ENCODE results near the gene SH3PXD2B. TPM values are rescaled to one million over a fixed set of nuclear protein-coding genes. Genes with fewer than 3 reads are reported as not detected.
"Not testable (repeated sequence)": the region's sequence is repeated elsewhere in the genome, so short reads cannot be mapped to it uniquely, and the experiment has no call there.

The SH3PXD2B gene
- total RNA-seq, 1 donor from 2014 or later: 30.9 TPM

- H3K9me3 ChIP-seq: no peaks in the 10 kb centered on the region
- intact Hi-C loops (cut with DNase I): loop anchor here (2.0 kb wide), 1 partner anchor 219 kb away; no protein-coding TSS in a partner anchor
- H3K36me3 ChIP-seq: no peaks in the 10 kb centered on the region
- H3K27ac ChIP-seq: peak overlapping the region; percentile 54
- DNase-seq (ENCODE audit: extremely low spot score in 2 of 2): no peak
- TF ChIP-seq POLR2A (IDR thresholded peaks at IDR 0.05) (no peak), CTCF (IDR thresholded peaks at IDR 0.05) (no peak), POLR2AphosphoS5 (IDR thresholded peaks at IDR 0.05; ENCODE audit: insufficient read depth in 1 of 2, low read depth in 1 of 2) (no peak)
- H3K4me1 ChIP-seq: peaks cover 9% of the 10 kb centered on the region
- H3K4me3 ChIP-seq: no peak overlapping the region
- no peaks in the 10 kb centered on the region for H3K27me3 ChIP-seq
These were observed 25.4 kb upstream of the SH3PXD2B start for GRCh38 chr5:172479784-172480115.

GRCh38 chr5:172479034-172479783, 24.9 kb upstream of the SH3PXD2B start:
- intact Hi-C loops (cut with DNase I): loop anchor here (2.0 kb wide), 1 partner anchor 220 kb away; no protein-coding TSS in a partner anchor
- TF ChIP-seq CTCF (IDR thresholded peaks at IDR 0.05) (peak; percentile 88 to 98 (median 97)), POLR2AphosphoS5 (IDR thresholded peaks at IDR 0.05; ENCODE audit: insufficient read depth in 1 of 2, low read depth in 1 of 2) (peak; percentile 22 to 74), POLR2A (IDR thresholded peaks at IDR 0.05) (no peak)
- H3K4me1 ChIP-seq: peaks cover 9% of the 10 kb centered on the region
- H3K36me3 ChIP-seq: no peaks in the 10 kb centered on the region
- no peaks in the 10 kb centered on the region for H3K9me3 ChIP-seq
- no peak overlapping the region for H3K4me3 ChIP-seq
- H3K27me3 ChIP-seq: no peaks in the 10 kb centered on the region
- no peak for DNase-seq (ENCODE audit: extremely low spot score in 2 of 2)
- peak overlapping the region; percentile 54 for H3K27ac ChIP-seq

GRCh38 chr5:172478695-172479033, 24.3 kb upstream of the SH3PXD2B start:
- not testable (repeated sequence) for DNase-seq (ENCODE audit: extremely low spot score in 2 of 2); H3K27me3 ChIP-seq; H3K4me1 ChIP-seq; H3K27ac ChIP-seq; H3K36me3 ChIP-seq; H3K9me3 ChIP-seq; H3K4me3 ChIP-seq
- intact Hi-C loops (cut with DNase I): loop anchor here (2.0 kb wide), 1 partner anchor 220 kb away; no protein-coding TSS in a partner anchor

- Histone ChIP-seq H3K4me3 (no peak overlapping the region), H3K27me3 (no peaks in the 10 kb centered on the region), H3K9me3 (no peaks in the 10 kb centered on the region), H3K27ac (no peak overlapping the region), H3K4me1 (peaks cover 9% of the 10 kb centered on the region), H3K36me3 (no peaks in the 10 kb centered on the region)
- no peak for TF ChIP-seq POLR2AphosphoS5 (IDR thresholded peaks at IDR 0.05; ENCODE audit: insufficient read depth in 1 of 2, low read depth in 1 of 2)
- no peak for TF ChIP-seq CTCF (IDR thresholded peaks at IDR 0.05)
- TF ChIP-seq POLR2A (IDR thresholded peaks at IDR 0.05): no peak
- intact Hi-C loops (cut with DNase I): loop anchor here (2.0 kb wide), 1 partner anchor 221 kb away; no protein-coding TSS in a partner anchor
- DNase-seq (ENCODE audit: extremely low spot score in 2 of 2): no peak
These were observed 23.9 kb upstream of the SH3PXD2B start for GRCh38 chr5:172478256-172478655.

- H3K9me3 ChIP-seq: no peaks in the 10 kb centered on the region
- H3K36me3 ChIP-seq: no peaks in the 10 kb centered on the region
- H3K4me1 ChIP-seq: peaks cover 9% of the 10 kb centered on the region
- intact Hi-C loops (cut with DNase I): no loop called here
- no peaks in the 10 kb centered on the region for H3K27me3 ChIP-seq
- H3K27ac ChIP-seq: no peak overlapping the region
- TF ChIP-seq CTCF (IDR thresholded peaks at IDR 0.05): no peak
- no peak for DNase-seq (ENCODE audit: extremely low spot score in 2 of 2)
- H3K4me3 ChIP-seq: no peak overlapping the region
These were observed 23.1 kb upstream of the SH3PXD2B start for GRCh38 chr5:172477466-172477865.

All from vagina (tissue), 2 donors.